SU-DHL-6 (cell line): ENCODE data around the gene CHCHD10.

Experiments
- H2AFZ ChIP-seq: fragments of 200-600 bp; sonication (generic); 2 replicates; pipeline ENCODE4 v1.6.1; 2014; ENCODE audit warnings: low read depth, mild to moderate bottlenecking, moderate library complexity, mixed read lengths, antibody characterized with exemption, low read length; ENCODE audit not compliant: severe bottlenecking
- H3F3A ChIP-seq: fragments of 200-600 bp; shearing (Covaris generic); 2 replicates; pipeline ENCODE4 v1.6.0; 2016; ENCODE audit warnings: antibody characterized with exemption, mild to moderate bottlenecking; ENCODE audit not compliant: insufficient read depth
- H3K27ac ChIP-seq: fragments of 200-600 bp; sonication (generic); 2 replicates; pipeline ENCODE4 v1.5.1; 2016; ENCODE audit warnings: low read depth, mild to moderate bottlenecking, low read length, moderate library complexity, mixed read lengths
- H3K27me3 ChIP-seq: fragments of 200-600 bp; sonication (generic), shearing (Covaris generic); 2 replicates; pipeline ENCODE4 v1.6.0; 2014; ENCODE audit warnings: mild to moderate bottlenecking, low read length
- H3K36me3 ChIP-seq: fragments of 200-600 bp; sonication (generic); 2 replicates; pipeline ENCODE4 v1.6.1; 2014; ENCODE audit warnings: mild to moderate bottlenecking, low read length, mixed read lengths
- H3K4me2 ChIP-seq: fragments of 300-600, 200-600 bp; shearing (Covaris generic), sonication (generic); 2 replicates; pipeline ENCODE4 v1.6.0; 2014; ENCODE audit warnings: low read length, low read depth, mild to moderate bottlenecking; ENCODE audit not compliant: poor library complexity, severe bottlenecking
- H3K4me3 ChIP-seq: fragments of 200-600 bp; sonication (generic); 2 replicates; pipeline ENCODE4 v1.5.1; 2014; ENCODE audit warnings: antibody characterized with exemption, low read length, mild to moderate bottlenecking, mixed read lengths; ENCODE audit not compliant: insufficient read depth, poor library complexity, severe bottlenecking
- H3K79me2 ChIP-seq: fragments of 200-600 bp; sonication (generic); 2 replicates; pipeline ENCODE4 v1.6.1; 2014; ENCODE audit warnings: mild to moderate bottlenecking, low read length, moderate library complexity; ENCODE audit not compliant: insufficient read depth
- H3K9ac ChIP-seq: fragments of 200-600 bp; sonication (generic); 2 replicates; pipeline ENCODE4 v1.7.0; 2014; ENCODE audit warnings: mild to moderate bottlenecking, low read length
- H3K9me2 ChIP-seq: fragments of 200-600 bp; sonication (generic); replicated peaks from 2 replicates; pipeline ENCODE4 v1.6.1; 2014; ENCODE audit warnings: low read length; ENCODE audit not compliant: insufficient read depth
- H3K9me3 ChIP-seq: fragments of 200-600 bp; sonication (generic); 2 replicates; pipeline ENCODE4 v1.6.1; 2014; ENCODE audit warnings: low read length, mixed read lengths; ENCODE audit not compliant: insufficient read depth
- H4K20me1 ChIP-seq: fragments of 200-600 bp; sonication (generic); 2 replicates; pipeline ENCODE4 v1.6.1; 2014; ENCODE audit warnings: low read depth, mild to moderate bottlenecking, antibody characterized with exemption, low read length, moderate library complexity, mixed read lengths
- EZH2phosphoT487 ChIP-seq: fragments of 200-600 bp; sonication (generic), shearing (Covaris generic); conservative IDR thresholded peaks from 2 replicates; pipeline ENCODE4 v1.6.1; 2018; ENCODE audit warnings: mild to moderate bottlenecking, antibody characterized with exemption, low read length, moderate library complexity, mixed read lengths
- TF ChIP-seq, protein P1 (sequence below): fragments of 200-600 bp; sonication (generic); IDR thresholded peaks from one replicate; pipeline ENCODE4 v1.5.1; 2017; ENCODE audit warnings: antibody characterized with exemption, mild to moderate bottlenecking, low read length, moderate library complexity; ENCODE audit not compliant: insufficient read depth, poor library complexity, severe bottlenecking

CHCHD10 gene

DNA sequence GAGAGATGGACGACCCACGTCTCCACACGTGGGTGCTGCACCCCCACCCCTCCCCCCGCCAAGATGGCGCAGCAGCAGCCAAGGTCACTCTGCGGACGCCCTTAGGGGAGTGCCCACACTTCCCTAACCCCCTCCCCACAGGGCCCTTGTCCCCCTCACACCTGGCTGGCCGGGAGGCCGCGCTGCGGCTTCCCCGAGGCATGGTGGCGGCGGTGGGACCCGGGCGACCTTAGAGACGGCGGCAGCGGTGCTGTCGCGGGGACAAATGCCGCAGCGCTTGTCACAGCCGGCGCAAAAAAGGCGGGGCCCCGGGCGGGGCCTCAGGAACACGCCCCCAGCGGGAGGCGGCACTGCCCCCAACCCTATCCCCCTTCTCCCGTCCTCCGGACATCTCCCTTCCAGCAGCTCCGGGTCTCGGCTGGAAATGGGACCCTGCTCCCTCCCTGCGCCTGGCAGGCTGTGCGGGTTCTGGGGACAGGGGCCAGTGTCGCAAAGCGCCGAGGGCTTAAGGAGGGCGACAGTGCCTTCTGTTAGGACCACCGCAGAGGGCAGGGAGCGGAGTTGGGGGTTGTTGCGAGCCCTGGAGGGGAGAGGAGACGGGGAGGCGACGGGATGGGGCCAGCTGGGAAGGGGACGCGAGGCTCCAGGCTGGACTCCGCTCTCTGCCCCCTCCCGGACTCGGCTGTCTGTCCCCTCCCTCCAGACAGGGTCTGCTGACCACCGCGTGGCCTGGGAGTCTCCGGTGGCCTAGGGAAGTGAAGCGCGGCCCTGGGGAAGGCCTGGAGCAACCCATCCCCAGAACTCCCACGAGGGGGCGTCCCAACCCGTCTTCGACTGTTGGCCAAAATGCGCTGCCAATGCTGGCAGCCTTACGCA, at the start of gene CHCHD10:
Gene CHCHD10, minus strand, starts transcription at position 300 of the 876 bp plus-strand sequence. Its CDS starts 98 bp downstream, at position 202.
- Histone ChIP-seq H3K27me3 (no peaks in the 10 kb centered on the region), H3K27ac (peak within 1 kb of the TSS; percentile 53), H3K4me3 (peak within 1 kb of the TSS; percentile 69), H4K20me1 (no peaks in the 10 kb centered on the region), H3K36me3 (no peaks in the 10 kb centered on the region), H2AFZ (peak within 1 kb of the TSS; percentile 75), H3K9me3 (no peaks in the 10 kb centered on the region), H3F3A (peaks cover 8% of the 10 kb centered on the region; the same call in 1 of the 2 replicates), H3K4me2 (peak within 1 kb of the TSS; percentile 65), H3K9ac (peak within 1 kb of the TSS; percentile 72), H3K79me2 (peaks cover 5% of the 10 kb centered on the region; the same call in 1 of the 2 replicates), H3K9me2 (no peaks in the 10 kb centered on the region)
- TF ChIP-seq, protein P1, sequence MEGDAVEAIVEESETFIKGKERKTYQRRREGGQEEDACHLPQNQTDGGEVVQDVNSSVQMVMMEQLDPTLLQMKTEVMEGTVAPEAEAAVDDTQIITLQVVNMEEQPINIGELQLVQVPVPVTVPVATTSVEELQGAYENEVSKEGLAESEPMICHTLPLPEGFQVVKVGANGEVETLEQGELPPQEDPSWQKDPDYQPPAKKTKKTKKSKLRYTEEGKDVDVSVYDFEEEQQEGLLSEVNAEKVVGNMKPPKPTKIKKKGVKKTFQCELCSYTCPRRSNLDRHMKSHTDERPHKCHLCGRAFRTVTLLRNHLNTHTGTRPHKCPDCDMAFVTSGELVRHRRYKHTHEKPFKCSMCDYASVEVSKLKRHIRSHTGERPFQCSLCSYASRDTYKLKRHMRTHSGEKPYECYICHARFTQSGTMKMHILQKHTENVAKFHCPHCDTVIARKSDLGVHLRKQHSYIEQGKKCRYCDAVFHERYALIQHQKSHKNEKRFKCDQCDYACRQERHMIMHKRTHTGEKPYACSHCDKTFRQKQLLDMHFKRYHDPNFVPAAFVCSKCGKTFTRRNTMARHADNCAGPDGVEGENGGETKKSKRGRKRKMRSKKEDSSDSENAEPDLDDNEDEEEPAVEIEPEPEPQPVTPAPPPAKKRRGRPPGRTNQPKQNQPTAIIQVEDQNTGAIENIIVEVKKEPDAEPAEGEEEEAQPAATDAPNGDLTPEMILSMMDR: peak; percentile 57
- TF ChIP-seq EZH2phosphoT487: no peak

DNA sequence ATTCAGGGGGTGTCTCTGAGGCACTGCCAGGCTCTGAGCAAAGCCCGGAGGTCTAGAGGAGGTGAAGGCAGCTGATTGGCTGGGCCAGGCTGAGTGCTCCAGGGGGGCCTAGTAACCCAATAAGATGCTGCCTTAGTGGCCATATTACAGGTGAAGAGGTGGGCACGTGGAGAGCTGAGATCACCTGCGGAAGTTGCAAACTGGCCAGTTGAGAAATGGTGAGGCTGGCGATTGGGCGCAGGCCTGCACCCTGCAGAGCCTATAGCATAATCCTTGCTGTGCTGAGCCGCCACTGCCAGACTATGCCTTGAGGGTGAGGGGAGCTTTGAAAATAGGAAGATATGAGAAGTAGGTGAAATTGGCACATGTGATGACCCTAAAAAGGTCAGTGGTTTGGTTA, 49.4 kb upstream of the CHCHD10 start:
- H3K36me3 ChIP-seq: peaks cover 13% of the 10 kb centered on the region

DNA sequence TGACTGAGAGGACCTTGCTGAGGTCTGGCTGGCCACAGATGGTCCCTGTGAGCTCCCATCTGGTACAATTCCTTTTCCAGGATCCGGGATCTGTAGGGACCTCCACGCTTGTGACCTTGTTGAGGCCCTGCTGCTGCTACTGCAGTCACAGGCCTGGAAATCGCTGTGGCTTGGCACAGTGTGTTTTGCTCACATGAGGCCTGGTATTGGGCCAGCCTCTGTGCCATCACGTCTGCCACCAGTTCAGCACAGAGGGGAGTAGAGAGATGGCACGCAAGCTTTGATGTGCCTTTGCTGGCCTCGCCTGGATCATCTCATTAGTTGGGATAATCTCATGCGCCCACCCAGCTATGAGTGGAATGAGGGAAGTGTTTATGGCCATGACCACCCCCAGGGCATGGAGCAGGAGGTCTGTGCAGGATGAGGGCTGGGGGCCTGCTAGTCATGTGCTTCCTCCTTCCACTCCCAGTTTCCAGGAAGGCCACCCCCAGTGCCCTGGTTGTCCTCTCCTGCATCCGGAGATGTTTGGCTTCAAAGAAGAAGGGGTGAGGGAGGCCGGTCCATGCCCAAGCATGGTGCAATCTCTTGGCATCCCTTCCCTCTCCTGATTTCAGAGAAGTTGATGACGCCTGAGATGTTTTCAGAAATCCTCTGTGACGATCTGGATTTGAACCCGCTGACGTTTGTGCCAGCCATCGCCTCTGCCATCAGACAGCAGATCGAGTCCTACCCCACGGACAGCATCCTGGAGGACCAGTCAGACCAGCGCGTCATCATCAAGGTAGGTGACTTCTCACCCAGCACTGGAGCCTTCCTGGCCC, 48.6 kb upstream of the CHCHD10 start:
- Histone ChIP-seq H3K4me3 (no peak overlapping the region), H3K9ac (no peak overlapping the region), H3F3A (peaks cover 15% of the 10 kb centered on the region; the same call in 1 of the 2 replicates), H3K9me3 (no peaks in the 10 kb centered on the region), H3K27ac (no peak overlapping the region), H3K36me3 (peaks cover 19% of the 10 kb centered on the region), H3K79me2 (peaks cover 56% of the 10 kb centered on the region), H3K4me2 (no peak overlapping the region), H2AFZ (no peak overlapping the region), H3K27me3 (no peaks in the 10 kb centered on the region), H4K20me1 (peaks cover 2% of the 10 kb centered on the region; the same call in 1 of the 2 replicates), H3K9me2 (no peaks in the 10 kb centered on the region)
- TF ChIP-seq EZH2phosphoT487: no peak
- TF ChIP-seq, protein P1: no peak

More for the DNA sequence above, 49.4 kb upstream of the CHCHD10 start:
- Histone ChIP-seq H2AFZ (no peak overlapping the region), H3K27ac (no peak overlapping the region), H3K4me3 (no peak overlapping the region), H3K4me2 (no peak overlapping the region), H3K9ac (no peak overlapping the region), H3F3A (peaks cover 9% of the 10 kb centered on the region; the same call in 1 of the 2 replicates), H3K9me2 (no peaks in the 10 kb centered on the region), H3K27me3 (no peaks in the 10 kb centered on the region), H4K20me1 (peaks cover 2% of the 10 kb centered on the region; the same call in 1 of the 2 replicates), H3K9me3 (no peaks in the 10 kb centered on the region), H3K79me2 (peaks cover 49% of the 10 kb centered on the region)
- TF ChIP-seq EZH2phosphoT487: no peak
- TF ChIP-seq, protein P1: no peak
